K562 (cell line): ENCODE results near the gene RITA1. TPM values are rescaled to one million over a fixed set of nuclear protein-coding genes. Genes with fewer than 3 reads are reported as not detected.

ENCODE experiments used
- ATAC-seq: fragments of 200-7000 bp; cut with Tn5 transposase; 3 replicates; pipeline ENCODE4 v1.9.1; 2020; ENCODE audit warnings: moderate library complexity
- BruUV-seq: library from RNA; stranded (reverse); fragments of 400-500 nt; replicated peaks from 2 replicates; lab custom pipeline; 2021; lab: Mats Ljungman, UMichigan
- CTCF ChIA-PET: fragments of 300-600 bp; formaldehyde crosslinking; extraction: SDS; loops from one replicate; lab custom pipeline; 2021; ENCODE audit warnings: low intra/inter-chr PET ratio; lab: Yijun Ruan, JAX
- POLR2A ChIA-PET: fragments of 300-600, 350-650 bp; sonication (Branson Sonifier 250); formaldehyde crosslinking; extraction: SDS; loops from one replicate; lab custom pipeline; 2021; ENCODE audit warnings: antibody characterized with exemption, inconsistent platforms; lab: Yijun Ruan, JAX
- DNase-seq, 4 experiments: peaks; one replicate each; pipeline versions ENCODE4 v3.0.0 to v3.0.0-alpha.2; 2011 to 2018; ENCODE audit warnings: low spot score in 3 of 4, mixed read lengths in 3 of 4; ENCODE audit errors: extremely low read depth in 1 of 4
- FAIRE-seq: peaks from 2 replicates; lab custom pipeline; 2011; peaks lifted over from hg19 to GRCh38; lab: Jason Lieb, UNC
- H2AFZ ChIP-seq: 2 replicates; pipeline ENCODE4 v1.6.0; 2011; ENCODE audit warnings: low read depth, low read length, control low read depth, inconsistent platforms
- H3K27ac ChIP-seq: fragments of 200-600 bp; 3 replicates; pipeline ENCODE4 v1.8.0; 2011; ENCODE audit warnings: low read depth, mild to moderate bottlenecking, control low read depth, inconsistent platforms, low read length, moderate library complexity, mixed read lengths; ENCODE audit errors: extremely low read depth
- H3K27me3 ChIP-seq, 2 experiments: fragments of 300-600 bp in 1 of 2; 2 replicates in 1 of 2; 3 replicates in 1 of 2; pipeline versions ENCODE4 v1.6.0 to v1.8.0; 2011; ENCODE audit warnings: inconsistent platforms in 2 of 2, low read length in 2 of 2, mild to moderate bottlenecking in 1 of 2, mixed read lengths in 1 of 2, moderate library complexity in 1 of 2; ENCODE audit not compliant: control insufficient read depth in 2 of 2, insufficient read depth in 2 of 2
- H3K36me3 ChIP-seq: fragments of 300-600 bp; 3 replicates; pipeline ENCODE4 v1.8.0; 2011; ENCODE audit warnings: mild to moderate bottlenecking, low read length, inconsistent platforms; ENCODE audit not compliant: control insufficient read depth, insufficient read depth
- H3K4me1 ChIP-seq, 2 experiments: fragments of 200-600 bp in 1 of 2; replicated peaks in 1 of 2; 2 replicates in 1 of 2; 3 replicates in 1 of 2; pipeline versions ENCODE4 v1.5.1 to v1.8.0; 2011; ENCODE audit warnings: inconsistent platforms in 2 of 2, low read length in 2 of 2, mild to moderate bottlenecking in 1 of 2, mixed read lengths in 1 of 2, moderate library complexity in 1 of 2; ENCODE audit not compliant: control insufficient read depth in 2 of 2, insufficient read depth in 2 of 2
- H3K4me2 ChIP-seq: 2 replicates; pipeline ENCODE4 v1.6.1; 2011; ENCODE audit warnings: low read length, control low read depth, inconsistent platforms, mixed read lengths; ENCODE audit not compliant: insufficient read depth
- H3K4me3 ChIP-seq: fragments of 200-600 bp; sonication (generic), shearing (Covaris generic); 2 replicates; pipeline ENCODE4 v1.5.1; 2016; ENCODE audit warnings: control low read depth, inconsistent platforms
- H3K79me2 ChIP-seq: fragments of 200-600 bp; 3 replicates; pipeline ENCODE4 v1.8.0; 2011; ENCODE audit warnings: low read length, inconsistent platforms; ENCODE audit not compliant: control insufficient read depth, insufficient read depth
- H3K9ac ChIP-seq, 2 experiments: 2 replicates each; pipeline versions ENCODE4 v1.6.0 to v1.6.1; 2011; ENCODE audit warnings: low read depth in 2 of 2, low read length in 2 of 2, control low read depth in 1 of 2, inconsistent platforms in 1 of 2, mild to moderate bottlenecking in 1 of 2, mixed read lengths in 1 of 2; ENCODE audit not compliant: insufficient read depth in 1 of 2
- H3K9me1 ChIP-seq: one replicate; pipeline ENCODE4 v1.6.0; 2011; ENCODE audit warnings: inconsistent platforms, mild to moderate bottlenecking, low read length, moderate library complexity; ENCODE audit not compliant: control insufficient read depth, insufficient read depth
- H3K9me3 ChIP-seq: replicated peaks from 2 replicates; pipeline ENCODE4 v1.5.1; 2011; ENCODE audit warnings: low read depth, low read length, inconsistent platforms; ENCODE audit not compliant: control insufficient read depth, insufficient read depth
- H4K20me1 ChIP-seq: replicated peaks from 2 replicates; pipeline ENCODE4 v1.6.1; 2011; ENCODE audit warnings: low read length, inconsistent platforms, mixed read lengths; ENCODE audit not compliant: control insufficient read depth, insufficient read depth
- CREBBP ChIP-seq: IDR thresholded peaks from one replicate; pipeline ENCODE4 v1.6.1; 2012; ENCODE audit warnings: low read depth, mild to moderate bottlenecking, control low read depth, inconsistent platforms, low read length
- CSDE1 ChIP-seq, 2 experiments: fragments of 450-650 bp; IDR thresholded peaks; 2 replicates each; pipeline ENCODE4 v1.6.1; 2016; ENCODE audit warnings: mild to moderate bottlenecking in 1 of 2
- DIDO1 ChIP-seq: fragments of 450-650 bp; IDR thresholded peaks from 2 replicates; pipeline ENCODE4 v1.6.1; 2016; ENCODE audit warnings: low read depth, missing biosample characterization, missing genetic modification characterization
- DNMT1 ChIP-seq: fragments of 450-650 bp; IDR thresholded peaks from 2 replicates; pipeline ENCODE4 v1.6.1; 2016; ENCODE audit warnings: antibody characterized with exemption, mild to moderate bottlenecking
- HDAC6 ChIP-seq: IDR thresholded peaks from 2 replicates; pipeline ENCODE4 v1.6.1; 2012; ENCODE audit warnings: low read depth, mild to moderate bottlenecking, control low read depth, inconsistent platforms, low read length, moderate library complexity
- MTA2 ChIP-seq: fragments of 450-650 bp; IDR thresholded peaks from 2 replicates; pipeline ENCODE4 v1.6.1; 2016; ENCODE audit warnings: low read depth
- MXI1 ChIP-seq: IDR thresholded peaks from 2 replicates; pipeline ENCODE4 v1.6.1; 2011; ENCODE audit warnings: low read depth, mild to moderate bottlenecking, improper control_type of control experiment, low read length
- PTTG1 ChIP-seq: fragments of 450-650 bp; IDR thresholded peaks from 2 replicates; pipeline ENCODE4 v1.6.1; 2016; ENCODE audit warnings: low read depth, mild to moderate bottlenecking, missing genetic modification characterization, missing compliant biosample characterization
- RNF2 ChIP-seq: sonication (generic); IDR thresholded peaks from 2 replicates; pipeline ENCODE4 v1.6.1; 2016
- SMARCC2 ChIP-seq: fragments of 450-650 bp; IDR thresholded peaks from 2 replicates; pipeline ENCODE4 v1.6.1; 2017; ENCODE audit warnings: antibody characterized with exemption, moderate library complexity, mild to moderate bottlenecking, low read depth
- SMARCE1 ChIP-seq: fragments of 450-650 bp; IDR thresholded peaks from 2 replicates; pipeline ENCODE4 v1.7.1; 2016; ENCODE audit warnings: mild to moderate bottlenecking
- TCF15 ChIP-seq: fragments of 250-450 bp; sonication (Bioruptor Pico); IDR thresholded peaks from 2 replicates; pipeline ENCODE4 v1.8.0; 2022; ENCODE audit warnings: moderate library complexity, mild to moderate bottlenecking, inconsistent platforms
- THRAP3 ChIP-seq: fragments of 450-650 bp; IDR thresholded peaks from 2 replicates; pipeline ENCODE4 v1.6.1; 2016; ENCODE audit warnings: mild to moderate bottlenecking, inconsistent platforms, borderline replicate concordance
- ZC3H8 ChIP-seq: fragments of 450-650 bp; IDR thresholded peaks from 2 replicates; pipeline ENCODE4 v1.6.1; 2017
- ZKSCAN8 ChIP-seq: fragments of 200-800 bp; sonication (Bioruptor generic); IDR thresholded peaks from 2 replicates; pipeline ENCODE4 v1.6.1; 2016; ENCODE audit warnings: missing genetic modification characterization, missing compliant biosample characterization
- ZNF224 ChIP-seq: sonication (generic); formaldehyde crosslinking; IDR thresholded peaks from 2 replicates; pipeline ENCODE4 v1.8.0; 2022; ENCODE audit warnings: mild to moderate bottlenecking, missing genetic modification reagents
- ZNF584 ChIP-seq: fragments of 200-800 bp; sonication (Bioruptor generic); IDR thresholded peaks from 2 replicates; pipeline ENCODE4 v1.6.1; 2016; ENCODE audit warnings: low read depth, mild to moderate bottlenecking, missing genetic modification characterization, missing compliant biosample characterization
- ZNF79 ChIP-seq: fragments of 250-450 bp; sonication (Bioruptor Pico); IDR thresholded peaks from 2 replicates; pipeline ENCODE4 v1.4.0; 2020; ENCODE audit warnings: low read depth, mild to moderate bottlenecking, moderate library complexity
- ZSCAN29 ChIP-seq: fragments of 450-650 bp; IDR thresholded peaks from 2 replicates; pipeline ENCODE4 v1.6.1; 2017
- WGBS: fragments of 100-300 bp; shearing (Covaris generic); methylation state at CpG from one replicate; pipeline ENCODE4 v1.1.6; 2016; ENCODE audit warnings: low coverage, mixed read lengths; ENCODE audit not compliant: insufficient coverage; ENCODE audit errors: missing lambda C conversion rate; 5-methylcytosine and 5-hydroxymethylcytosine counted together
- in situ Hi-C: fragments of 300-500 bp; cut with MboI; formaldehyde crosslinking; loops from 4 replicates; pipeline ENCODE4 v1.15.0; 2018; ENCODE audit warnings: inconsistent platforms, mixed read lengths
- intact Hi-C: fragments of 100-400 bp; cut with micrococcal nuclease; formaldehyde crosslinking; loops from 2 replicates; pipeline ENCODE4 v1.14.2; 2022
- polyA plus RNA-seq, 8 experiments: library from polyadenylated mRNA; depleted of rRNA in 4 of 8; stranded (reverse) in 5 of 8; unstranded in 3 of 8; fragments of >200 nt; fragmentation: Nextera tagmentation in 2 of 8; fragmentation: Illumina TruSeq in 1 of 8; extraction: Ambion mirVana in 2 of 8; extraction: Trizol in 1 of 8; gene quantifications; 2 replicates each; pipeline versions ENCODE4 v1.2.1 to v1.2.3, GENCODE V29; 2011 to 2014; ENCODE audit warnings: inconsistent platforms in 1 of 8, missing spikeins in 1 of 8
- total RNA-seq, 7 experiments: library from RNA; depleted of rRNA in 6 of 7; stranded (reverse); fragments of >200 nt in 6 of 7; fragmentation: Illumina TruSeq in 2 of 7; extraction: Trizol in 2 of 7; gene quantifications; 2 replicates each; pipeline versions ENCODE4 v1.2.1 to v1.2.3, GENCODE V29; 2011 to 2021; ENCODE audit warnings: low replicate concordance in 1 of 7
- TF ChIP-seq, protein P1 (sequence below), 2 experiments: fragments of 450-650 bp in 1 of 2; sonication (generic) in 1 of 2; formaldehyde crosslinking in 1 of 2; IDR thresholded peaks in 1 of 2; conservative IDR thresholded peaks in 1 of 2; 2 replicates each; pipeline versions ENCODE4 v1.6.1 to v1.8.1; 2016 to 2023; ENCODE audit warnings: mild to moderate bottlenecking in 2 of 2, moderate library complexity in 2 of 2, inconsistent platforms in 1 of 2, missing genetic modification reagents in 1 of 2
- TF ChIP-seq, protein P2 (sequence below): fragments of 450-650 bp; IDR thresholded peaks from one replicate; pipeline ENCODE4 v1.6.1; 2018; ENCODE audit warnings: mild to moderate bottlenecking, moderate library complexity; ENCODE audit not compliant: partially characterized antibody

RITA1 gene
- total and polyA plus RNA-seq, 9 of the 15 experiments (the other 6 are each of a cell fraction or from before 2014, with no cell fraction given) = 2.8 to 40.4 (median 18.0) TPM

DNA sequence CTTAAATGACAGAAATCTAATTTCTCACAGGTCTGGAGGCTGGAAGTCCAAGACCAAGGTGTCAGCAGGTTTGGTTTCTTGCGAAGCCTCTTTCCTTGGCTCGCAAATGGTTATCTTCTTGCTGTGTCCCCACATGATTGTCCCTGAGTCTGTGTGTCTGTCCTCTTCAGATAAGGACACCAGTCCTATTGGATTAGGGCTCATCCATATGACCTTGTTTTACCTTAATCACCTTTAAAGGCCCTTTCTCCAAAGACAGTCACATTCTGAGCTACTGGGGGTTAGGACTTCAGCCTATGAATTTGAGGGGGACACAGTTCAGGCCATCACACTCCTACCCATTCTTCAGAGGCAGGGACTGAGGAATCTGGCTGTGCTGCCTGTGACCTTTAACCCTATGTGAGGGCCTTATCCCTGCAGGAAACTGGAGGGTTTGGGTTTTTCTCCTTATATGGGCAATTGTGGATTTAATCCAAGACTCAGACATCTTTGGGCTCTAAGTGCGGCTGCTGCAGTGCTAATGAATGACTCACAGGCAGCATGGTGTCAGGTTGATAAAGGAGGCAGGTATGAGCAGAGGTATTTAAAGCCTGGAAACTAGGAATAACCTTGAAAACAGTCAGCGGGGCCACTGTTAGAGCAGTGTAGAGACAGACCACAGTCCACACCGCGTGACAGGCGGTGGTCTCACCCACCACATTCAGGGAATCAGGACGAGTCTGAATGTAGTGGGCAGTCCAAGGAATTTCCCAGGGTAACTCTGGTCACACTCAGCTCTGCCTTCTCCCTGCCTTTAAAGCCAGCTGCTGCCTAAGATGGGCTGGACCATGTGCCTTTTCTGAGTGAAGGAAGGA is 45.9 kb downstream of the RITA1 start:
- Histone ChIP-seq H3K79me2 (no peaks in the 10 kb centered on the region), H3K36me3 (peaks cover 62% of the 10 kb centered on the region; the same call in 2 of the 3 replicates), H4K20me1 (no peaks in the 10 kb centered on the region), H3K4me1 (peaks cover 38 to 54% of the 10 kb centered on the region in 2 experiments), H3K9ac (peak overlapping the region; percentile 50 to 82), H3K4me2 (peak overlapping the region; percentile 23; the same call in 1 of the 2 replicates), H3K9me3 (peaks cover 9% of the 10 kb centered on the region), H3K4me3 (no peak overlapping the region), H3K27ac (peak overlapping the region; percentile 84), H2AFZ (no peak overlapping the region), H3K27me3 (no peaks in the 10 kb centered on the region; a peak in 1 of 5 replicates), H3K9me1 (peaks cover 5% of the 10 kb centered on the region)
- ChIA-PET CTCF (no interaction called here), POLR2A (interaction anchor here (0.5 to 3.3 kb wide), 2 partner anchors 9 to 36 kb away, joined by 4 to 30 read pairs; partner anchors contain the start of gene TPCN1)
- WGBS = 15% methylated on average over 8 of the region's 8 CpGs
- DNase-seq (peak; percentile 39 to 84 (median 53)), FAIRE-seq (peak; percentile 85), ATAC-seq (peak; percentile 82)
- intact Hi-C loops (no loop called here), in situ Hi-C loops (no loop called here)
- no TSS peak for BruUV-seq
- TF ChIP-seq SMARCC2 (no peak), SMARCE1 (peak; percentile 82), ZNF584 (CRISPR knock-in tag) (peak; percentile 72; the same call in 1 of the 2 replicates), DIDO1 (tag) (no peak), DNMT1 (no peak), TCF15 (CRISPR knock-in tag) (no peak), CREBBP (no peak), CSDE1 (IDR thresholded peaks at IDR 0.05) (no peak), HDAC6 (no peak), ZNF79 (CRISPR knock-in tag) (no peak), ZKSCAN8 (peak; percentile 73), ZC3H8 (no peak), MXI1 (no peak), RNF2 (0 out of 2 replicates have a peak, but pooled peaks have one; percentile 27), THRAP3 (no peak), ZSCAN29 (no peak), ZNF224 (CRISPR knock-in tag) (no peak), PTTG1 (tag) (peak; percentile 34), MTA2 (peak; percentile 58)
- TF ChIP-seq, protein P1, sequence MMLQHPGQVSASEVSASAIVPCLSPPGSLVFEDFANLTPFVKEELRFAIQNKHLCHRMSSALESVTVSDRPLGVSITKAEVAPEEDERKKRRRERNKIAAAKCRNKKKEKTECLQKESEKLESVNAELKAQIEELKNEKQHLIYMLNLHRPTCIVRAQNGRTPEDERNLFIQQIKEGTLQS (IDR thresholded peaks at IDR 0.05) = peak; percentile 89
- TF ChIP-seq, protein P1 (CRISPR knock-in tag; conservative IDR thresholded peaks at IDR 0.05) = peak; percentile 78; the same call in 1 of the 2 replicates
- TF ChIP-seq, protein P2, sequence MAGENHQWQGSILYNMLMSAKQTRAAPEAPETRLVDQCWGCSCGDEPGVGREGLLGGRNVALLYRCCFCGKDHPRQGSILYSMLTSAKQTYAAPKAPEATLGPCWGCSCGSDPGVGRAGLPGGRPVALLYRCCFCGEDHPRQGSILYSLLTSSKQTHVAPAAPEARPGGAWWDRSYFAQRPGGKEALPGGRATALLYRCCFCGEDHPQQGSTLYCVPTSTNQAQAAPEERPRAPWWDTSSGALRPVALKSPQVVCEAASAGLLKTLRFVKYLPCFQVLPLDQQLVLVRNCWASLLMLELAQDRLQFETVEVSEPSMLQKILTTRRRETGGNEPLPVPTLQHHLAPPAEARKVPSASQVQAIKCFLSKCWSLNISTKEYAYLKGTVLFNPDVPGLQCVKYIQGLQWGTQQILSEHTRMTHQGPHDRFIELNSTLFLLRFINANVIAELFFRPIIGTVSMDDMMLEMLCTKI = no peak
